H1 (cell line): ENCODE measurements around the gene OR4X2. TPM values are rescaled to one million over a fixed set of nuclear protein-coding genes. Genes with fewer than 3 reads are reported as not detected.

Experiments
- CEBPB ChIP-seq: IDR thresholded peaks from 2 replicates; pipeline ENCODE4 v1.6.1; 2012; ENCODE audit warnings: low read depth, low read length
- polyA plus RNA-seq, 7 experiments: library from polyadenylated mRNA; depleted of rRNA in 3 of 7; stranded (reverse) in 5 of 7; unstranded in 2 of 7; fragments of >200 nt in 5 of 7; fragments of 200-250 nt in 2 of 7; gene quantifications; 1 replicate in 5 of 7; 2 replicates in 1 of 7; 4 replicates in 1 of 7; pipeline versions ENCODE4 v1.2.1 to v1.2.3, GENCODE V29; 2011 to 2013; ENCODE audit warnings: missing spikeins in 2 of 7, mixed read lengths in 2 of 7
- total RNA-seq: library from RNA; stranded (reverse); fragmentation: NEBNext Ultra II Directional; extraction: Animal tissue kit (Norgen Biotek cat#: 25700); gene quantifications from 2 replicates; pipeline ENCODE4 v1.2.1, GENCODE V29; 2021

OR4X2 gene
- total and polyA plus RNA-seq, 2 of the 8 experiments (the other 6 are each of a cell fraction or from before 2014, with no cell fraction given) = not detected

DNA sequence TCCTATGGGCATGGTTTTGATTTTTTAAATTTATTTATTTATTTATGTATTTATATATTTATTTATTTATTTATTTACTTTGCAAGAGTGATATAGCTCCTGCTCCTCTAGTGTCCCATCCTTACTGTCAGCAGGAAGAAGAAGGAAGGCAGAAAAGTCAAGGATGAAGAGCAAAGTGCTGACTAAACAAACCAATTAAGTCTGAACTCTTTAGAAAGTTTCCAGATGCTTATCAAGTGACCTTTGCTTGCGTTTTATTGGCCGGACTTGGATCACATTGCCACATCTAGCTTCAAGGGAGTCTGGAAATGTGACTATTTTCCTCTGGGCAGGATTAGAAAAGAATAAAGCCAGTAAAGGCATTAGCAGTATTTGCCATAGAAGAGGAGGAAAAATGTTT is 37.0 kb upstream of the OR4X2 start (continued):
- TF ChIP-seq CEBPB = no peak
- TF ChIP-seq, all 59 proteins: peak for 0
